A549 treated with CORT108297 at 1 μM for 4 hours (cell line): ENCODE measurements around the gene FAM124B. TPM values are rescaled to one million over a fixed set of nuclear protein-coding genes. Genes with fewer than 3 reads are reported as not detected.

ENCODE experiments used
- total RNA-seq: library from RNA; stranded (reverse); fragments of 200-300 nt; extraction: Qiagen RNA extraction; gene quantifications from 5 replicates; pipeline ENCODE4 v1.2.3, GENCODE V29; 2022

The FAM124B gene, protein sequence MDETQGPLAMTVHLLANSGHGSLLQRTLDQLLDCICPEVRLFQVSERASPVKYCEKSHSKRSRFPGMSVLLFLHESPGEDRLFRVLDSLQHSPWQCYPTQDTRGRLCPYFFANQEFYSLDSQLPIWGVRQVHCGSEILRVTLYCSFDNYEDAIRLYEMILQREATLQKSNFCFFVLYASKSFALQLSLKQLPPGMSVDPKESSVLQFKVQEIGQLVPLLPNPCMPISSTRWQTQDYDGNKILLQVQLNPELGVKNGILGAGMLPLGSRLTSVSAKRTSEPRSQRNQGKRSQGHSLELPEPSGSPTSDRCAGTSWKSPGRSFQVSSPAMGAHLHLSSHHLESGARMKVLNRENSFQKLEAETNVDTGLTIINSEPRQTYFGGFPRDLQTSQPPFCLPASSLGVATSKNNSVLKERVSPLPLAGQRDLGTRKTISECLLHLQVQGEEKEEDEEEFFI
- not detected in 5 replicates for total RNA-seq

DNA sequence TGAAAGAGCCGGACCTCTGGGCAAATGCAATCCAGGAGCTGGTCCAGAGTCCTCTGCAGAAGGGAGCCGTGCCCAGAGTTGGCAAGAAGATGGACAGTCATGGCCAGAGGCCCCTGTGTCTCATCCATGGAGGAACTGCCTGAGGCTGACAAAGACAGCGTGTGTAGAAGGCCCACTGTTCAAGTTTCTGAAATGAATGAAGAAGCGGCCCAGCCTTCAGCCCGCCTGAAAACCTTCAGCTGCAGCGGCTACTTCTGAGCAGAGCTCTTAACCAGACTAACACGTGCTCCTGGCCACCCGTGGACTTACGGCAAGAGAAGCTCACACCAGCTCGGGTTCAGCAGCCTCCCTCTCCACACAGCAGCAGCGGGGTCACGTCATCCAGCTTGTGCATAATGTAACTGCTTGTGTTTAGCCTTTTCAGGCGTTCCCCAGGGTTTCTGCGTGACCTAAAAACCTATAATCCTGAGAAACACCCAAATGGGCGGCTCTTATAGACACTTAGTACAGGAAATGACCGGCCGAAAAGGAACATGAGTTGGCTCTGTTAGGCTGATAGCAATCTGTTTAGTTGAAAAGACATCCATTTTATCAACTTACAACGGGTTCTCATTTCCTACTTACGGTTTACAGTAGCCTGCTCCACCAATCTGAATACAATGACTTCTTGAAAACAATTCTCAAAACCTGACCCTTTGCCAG is at the start of gene FAM124B:
TSS of gene FAM124B (minus strand) at position 467 of the 702 bp plus-strand sequence. CDS start at position 128, 339 bp downstream.

Other genes with a start within 250 kb of the FAM124B start
- gene CUL3, start 183.3 kb upstream of the FAM124B start, total RNA-seq, result 62.9 to 86.6 TPM (median 69.1 TPM) in 5 replicates